Natural killer cell (primary cell): Measurements from ENCODE around the gene SPTB. TPM values are rescaled to one million over a fixed set of nuclear protein-coding genes. Genes with fewer than 3 reads are reported as not detected.

Experiments
- ATAC-seq, 3 donors: fragments of 150-1000 bp in 2 of 3; fragments of 200-7000 bp in 1 of 3; cut with Tn5 transposase; 1 replicate in 1 of 3; 2 replicates in 2 of 3; pipeline ENCODE4 v1.10.0; 2021; ENCODE audit warnings: mild to moderate bottlenecking in 2 of 3, moderate library complexity in 2 of 3
- DNase-seq, 2 donors: peaks; one replicate each; pipeline versions ENCODE4 v3.0.0 to v3.0.0-alpha.2; 2013 to 2021; ENCODE audit warnings: mixed read lengths in 1 of 2
- H3K27ac ChIP-seq: one replicate; pipeline ENCODE4 v1.5.1; 2013; ENCODE audit warnings: mild to moderate bottlenecking, low read length
- H3K27me3 ChIP-seq: one replicate; pipeline ENCODE4 v1.6.1; 2013; ENCODE audit warnings: low read length; ENCODE audit not compliant: control insufficient read depth, insufficient read depth
- H3K36me3 ChIP-seq: one replicate; pipeline ENCODE4 v1.6.1; 2013; ENCODE audit warnings: low read length; ENCODE audit not compliant: control insufficient read depth, insufficient read depth
- H3K4me1 ChIP-seq: one replicate; pipeline ENCODE4 v1.6.1; 2013; ENCODE audit warnings: low read length; ENCODE audit not compliant: control insufficient read depth, insufficient read depth
- H3K4me3 ChIP-seq: one replicate; pipeline ENCODE4 v1.5.1; 2013; ENCODE audit warnings: low read length
- H3K9me3 ChIP-seq: one replicate; pipeline ENCODE4 v1.6.1; 2013; ENCODE audit warnings: low read length; ENCODE audit not compliant: control insufficient read depth, insufficient read depth
- H3K27ac Mint-ChIP-seq, 2 donors: one replicate each; pipeline ENCODE4 v1.8.0; 2022; ENCODE audit warnings: mild to moderate bottlenecking in 2 of 2, mixed read lengths in 2 of 2, moderate library complexity in 1 of 2
- H3K27me3 Mint-ChIP-seq, 2 donors: one replicate each; pipeline ENCODE4 v1.8.0; 2022; ENCODE audit warnings: low read depth in 2 of 2, mixed read lengths in 2 of 2
- H3K36me3 Mint-ChIP-seq: one replicate; pipeline ENCODE4 v1.8.0; 2022; ENCODE audit warnings: mixed read lengths
- H3K4me1 Mint-ChIP-seq, 2 donors: one replicate each; pipeline ENCODE4 v1.8.0; 2022; ENCODE audit warnings: mixed read lengths in 2 of 2
- H3K4me3 Mint-ChIP-seq: one replicate; pipeline ENCODE4 v1.8.0; 2022; ENCODE audit warnings: mild to moderate bottlenecking, moderate library complexity, mixed read lengths
- H3K9me3 Mint-ChIP-seq, 2 donors: one replicate each; pipeline ENCODE4 v1.8.0; 2022; ENCODE audit warnings: mixed read lengths in 2 of 2
- CTCF ChIP-seq: fragments of 200-600 bp; IDR thresholded peaks from one replicate; pipeline ENCODE4 v1.8.0; 2022; ENCODE audit warnings: antibody characterized with exemption
- WGBS: methylation state at CpG from one replicate; pipeline ENCODE4 v1.1.7; 2013; ENCODE audit warnings: missing lambda C conversion rate; ENCODE audit not compliant: insufficient coverage; 5-methylcytosine and 5-hydroxymethylcytosine counted together
- intact Hi-C: fragments of 100-400 bp; cut with micrococcal nuclease; formaldehyde crosslinking; loops from one replicate; pipeline ENCODE4 v1.14.2; 2022
- total RNA-seq, 4 donors: library from RNA; stranded (reverse); fragments of 120-200 nt in 1 of 4; gene quantifications; one replicate each; pipeline versions ENCODE4 v1.2.3 to v1.2.4, GENCODE V29; 2013 to 2022

The SPTB gene
- total RNA-seq, 3 donors from 2014 or later (not counting 1 experiment from before 2014, with no cell fraction given), result 0.07 to 0.59 (median 0.13) TPM

GRCh38 chr14:64848239-64848638, 31.5 kb downstream of the SPTB start:
- DNase-seq (no peak), ATAC-seq (no peak)
- Mint-ChIP-seq H3K4me3 (no peak overlapping the region), H3K4me1 (peaks cover 0 to 5% of the 10 kb centered on the region in 2 donors), H3K9me3 (no peaks in the 10 kb centered on the region), H3K27me3 (peaks cover 24 to 54% of the 10 kb centered on the region in 2 donors), H3K27ac (no peak overlapping the region), H3K36me3 (no peaks in the 10 kb centered on the region)
- H3K9me3 ChIP-seq, result no peaks in the 10 kb centered on the region
- H3K4me1 ChIP-seq, result no peaks in the 10 kb centered on the region
- H3K27me3 ChIP-seq, result no peaks in the 10 kb centered on the region
- H3K4me3 ChIP-seq, result no peak overlapping the region
- 75% methylated on average over 1 of the region's 3 CpGs for WGBS
- H3K36me3 ChIP-seq, result no peaks in the 10 kb centered on the region
- intact Hi-C loops, result no loop called here
- no peak overlapping the region for H3K27ac ChIP-seq
- TF ChIP-seq CTCF, result no peak

- intact Hi-C loops, result no loop called here
- H3K4me3 Mint-ChIP-seq, result no peak overlapping the region
These were observed 33.4 kb downstream of the SPTB start for GRCh38 chr14:64846319-64846718.

GRCh38 chr14:64845878-64846277, 33.8 kb downstream of the SPTB start:
- Histone ChIP-seq H3K36me3 (no peaks in the 10 kb centered on the region), H3K27me3 (no peaks in the 10 kb centered on the region), H3K27ac (no peak overlapping the region), H3K4me3 (no peak overlapping the region), H3K9me3 (no peaks in the 10 kb centered on the region), H3K4me1 (no peaks in the 10 kb centered on the region)
- WGBS, result 88% methylated on average over 4 of the region's 6 CpGs
- Mint-ChIP-seq H3K27ac (no peak overlapping the region), H3K4me3 (no peak overlapping the region), H3K27me3 (peaks cover 30 to 63% of the 10 kb centered on the region in 2 donors), H3K9me3 (no peaks in the 10 kb centered on the region), H3K4me1 (peaks cover 0 to 5% of the 10 kb centered on the region in 2 donors), H3K36me3 (no peaks in the 10 kb centered on the region)
- intact Hi-C loops, result no loop called here
- ATAC-seq (no peak), DNase-seq (no peak)
- TF ChIP-seq CTCF, result no peak

More at GRCh38 chr14:64846319-64846718, 33.4 kb downstream of the SPTB start:
- TF ChIP-seq CTCF, result no peak
- no peak overlapping the region for H3K4me3 ChIP-seq
- H3K36me3 Mint-ChIP-seq, result no peaks in the 10 kb centered on the region
- no peaks in the 10 kb centered on the region for H3K36me3 ChIP-seq
- no peaks in the 10 kb centered on the region for H3K27me3 ChIP-seq
- 96% methylated on average over 4 of the region's 4 CpGs for WGBS
- H3K9me3 ChIP-seq, result no peaks in the 10 kb centered on the region
- no peaks in the 10 kb centered on the region for H3K4me1 ChIP-seq
- H3K27me3 Mint-ChIP-seq, result peaks cover 28 to 64% of the 10 kb centered on the region in 2 donors
- H3K4me1 Mint-ChIP-seq, result peaks cover 0 to 5% of the 10 kb centered on the region in 2 donors
- H3K27ac Mint-ChIP-seq, result no peak overlapping the region
- ATAC-seq (no peak), DNase-seq (no peak)
- no peak overlapping the region for H3K27ac ChIP-seq
- no peaks in the 10 kb centered on the region for H3K9me3 Mint-ChIP-seq

GRCh38 chr14:64844969-64845536, 34.7 kb downstream of the SPTB start:
- no peak overlapping the region for H3K4me3 Mint-ChIP-seq

More at GRCh38 chr14:64844969-64845536, 34.7 kb downstream of the SPTB start:
- peaks cover 26 to 66% of the 10 kb centered on the region in 2 donors for H3K27me3 Mint-ChIP-seq
- 96% methylated on average over 3 of the region's 3 CpGs for WGBS
- H3K4me1 ChIP-seq, result no peaks in the 10 kb centered on the region
- no peak for TF ChIP-seq CTCF
- H3K4me1 Mint-ChIP-seq, result peaks cover 0 to 5% of the 10 kb centered on the region in 2 donors
- no peak overlapping the region for H3K4me3 ChIP-seq
- ATAC-seq (no peak), DNase-seq (no peak)
- H3K27ac Mint-ChIP-seq, result no peak overlapping the region
- no peaks in the 10 kb centered on the region for H3K36me3 ChIP-seq
- no peaks in the 10 kb centered on the region for H3K9me3 ChIP-seq
- no peaks in the 10 kb centered on the region for H3K27me3 ChIP-seq
- intact Hi-C loops, result no loop called here
- no peak overlapping the region for H3K27ac ChIP-seq
- no peaks in the 10 kb centered on the region for H3K9me3 Mint-ChIP-seq
- no peaks in the 10 kb centered on the region for H3K36me3 Mint-ChIP-seq
